ENCODE results near the gene RGS7.

GRCh38 chr1:240941701-240942370, 415.2 kb downstream of the RGS7 start:
- TF ChIP-seq CTCF (conservative IDR thresholded peaks at IDR 0.05; ENCODE audit: low read length) (no peak), EZH2phosphoT487 (IDR thresholded peaks at IDR 0.05; ENCODE audit: borderline replicate concordance, low read depth, low read length) (no peak)
